Right lobe of liver (tissue), 6 donors: ENCODE measurements around the gene MAML3. TPM values are rescaled to one million over a fixed set of nuclear protein-coding genes. Genes with fewer than 3 reads are reported as not detected.

Experiments used
- ATAC-seq, 4 donors: fragments of 200-7000 bp; cut with Tn5 transposase; one replicate each; pipeline ENCODE4 v1.9.1; 2020; ENCODE audit warnings: mild to moderate bottlenecking in 4 of 4, moderate library complexity in 4 of 4
- DNase-seq, 3 donors: peaks; one replicate each; pipeline ENCODE4 v3.0.0-alpha.2; 2020
- H3K27ac ChIP-seq, 3 donors: fragments of 200-600 bp; one replicate each; pipeline ENCODE4 v1.8.0; 2022
- H3K27me3 ChIP-seq, 2 donors: fragments of 200-600 bp; one replicate each; pipeline ENCODE4 v1.8.0; 2022
- H3K36me3 ChIP-seq, 4 donors: fragments of 200-600 bp; sonication (generic) in 1 of 4; one replicate each; pipeline versions ENCODE4 v1.5.1 to v1.8.0; 2017 to 2022; ENCODE audit warnings: control low read depth in 1 of 4
- H3K4me1 ChIP-seq, 4 donors: fragments of 200-600 bp; sonication (generic) in 1 of 4; one replicate each; pipeline versions ENCODE4 v1.5.1 to v1.8.0; 2017 to 2022; ENCODE audit warnings: control low read depth in 1 of 4
- H3K4me3 ChIP-seq, 3 donors: fragments of 200-600 bp; one replicate each; pipeline ENCODE4 v1.8.0; 2022
- H3K9me3 ChIP-seq, 4 donors: fragments of 200-600 bp; sonication (generic) in 1 of 4; one replicate each; pipeline versions ENCODE4 v1.5.1 to v1.8.0; 2017 to 2022; ENCODE audit warnings: control low read depth in 1 of 4
- POLR2A ChIP-seq: fragments of 450-650 bp; IDR thresholded peaks from one replicate; pipeline ENCODE4 v1.6.1; 2017; ENCODE audit warnings: antibody characterized with exemption, mild to moderate bottlenecking
- WGBS: methylation state at CpG from one replicate; pipeline ENCODE4 v1.1.6; 2018; ENCODE audit warnings: low coverage, low lambda C conversion rate; ENCODE audit not compliant: insufficient coverage; ENCODE audit errors: missing lambda C conversion rate; 5-methylcytosine and 5-hydroxymethylcytosine counted together
- intact Hi-C, 2 donors: fragments of 100-400 bp; cut with DNase I; formaldehyde crosslinking; loops; one replicate each; pipeline versions ENCODE4 v1.11.2 to v1.14.1; 2022
- total RNA-seq, 6 experiments: library from RNA; depleted of rRNA in 2 of 6; stranded (reverse); fragments of >200 nt in 2 of 6; fragmentation: NEBNext Ultra II Directional in 3 of 6; extraction: Animal tissue kit (Norgen Biotek cat#: 25700) in 3 of 6; gene quantifications; one replicate each; pipeline versions ENCODE4 v1.1.0 to v1.2.4, GENCODE V29; 2016 to 2023
- TF ChIP-seq, protein P1 (sequence below), 4 donors: fragments of 200-600 bp in 3 of 4; fragments of 450-650 bp in 1 of 4; IDR thresholded peaks; one replicate each; pipeline versions ENCODE4 v1.5.1 to v1.8.0; 2016 to 2022; ENCODE audit warnings: antibody characterized with exemption in 4 of 4, mild to moderate bottlenecking in 2 of 4
- donor health status: DM: no; HTN: yes; CAD: no.
- donor health status: DM: no; HTN: no; CAD: no.
- donor health status: DM: no; HTN: no; CAD: no.
- donor health status: DM: no; HTN: yes; CAD: no.
- donor health status: DM: no; HTN: yes; CAD: no.

Gene MAML3
- total RNA-seq, 6 experiments from 2014 or later: 2.6 to 7.8 (median 5.0) TPM

DNA sequence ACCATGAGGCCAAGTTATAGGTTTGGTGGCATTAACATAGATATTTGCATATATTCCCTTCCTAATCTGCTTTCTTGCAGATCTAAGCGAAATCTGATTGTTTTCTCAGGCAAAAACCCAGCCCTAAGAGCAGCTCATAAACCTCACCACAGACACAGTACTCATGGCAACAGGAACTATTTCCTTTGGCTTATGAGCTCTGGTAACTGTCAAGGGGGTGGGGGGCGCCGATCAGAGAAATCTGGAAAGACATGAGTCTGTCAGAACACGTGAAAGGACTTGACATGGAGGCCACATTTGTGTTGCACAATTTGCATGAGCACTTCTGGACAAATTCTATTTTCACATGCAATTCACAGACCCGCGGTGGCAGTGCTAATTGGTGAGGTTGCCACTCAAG lies 404.6 kb downstream of the MAML3 start:
- ATAC-seq (no peak), DNase-seq (no peak)
- TF ChIP-seq, protein P1, sequence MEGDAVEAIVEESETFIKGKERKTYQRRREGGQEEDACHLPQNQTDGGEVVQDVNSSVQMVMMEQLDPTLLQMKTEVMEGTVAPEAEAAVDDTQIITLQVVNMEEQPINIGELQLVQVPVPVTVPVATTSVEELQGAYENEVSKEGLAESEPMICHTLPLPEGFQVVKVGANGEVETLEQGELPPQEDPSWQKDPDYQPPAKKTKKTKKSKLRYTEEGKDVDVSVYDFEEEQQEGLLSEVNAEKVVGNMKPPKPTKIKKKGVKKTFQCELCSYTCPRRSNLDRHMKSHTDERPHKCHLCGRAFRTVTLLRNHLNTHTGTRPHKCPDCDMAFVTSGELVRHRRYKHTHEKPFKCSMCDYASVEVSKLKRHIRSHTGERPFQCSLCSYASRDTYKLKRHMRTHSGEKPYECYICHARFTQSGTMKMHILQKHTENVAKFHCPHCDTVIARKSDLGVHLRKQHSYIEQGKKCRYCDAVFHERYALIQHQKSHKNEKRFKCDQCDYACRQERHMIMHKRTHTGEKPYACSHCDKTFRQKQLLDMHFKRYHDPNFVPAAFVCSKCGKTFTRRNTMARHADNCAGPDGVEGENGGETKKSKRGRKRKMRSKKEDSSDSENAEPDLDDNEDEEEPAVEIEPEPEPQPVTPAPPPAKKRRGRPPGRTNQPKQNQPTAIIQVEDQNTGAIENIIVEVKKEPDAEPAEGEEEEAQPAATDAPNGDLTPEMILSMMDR (IDR thresholded peaks at IDR 0.05): no peak
- TF ChIP-seq POLR2A: no peak
- Histone ChIP-seq H3K36me3 (no peaks in the 10 kb centered on the region), H3K27me3 (no peaks in the 10 kb centered on the region), H3K4me1 (no peaks in the 10 kb centered on the region), H3K9me3 (no peaks in the 10 kb centered on the region), H3K4me3 (no peak overlapping the region), H3K27ac (no peak overlapping the region)
- WGBS: 72% methylated on average over 6 of the region's 6 CpGs
- intact Hi-C loops: loop anchor here in 1 of 2 donors (10.0 kb wide), 1 partner anchor 95 kb away; no protein-coding TSS in a partner anchor

DNA sequence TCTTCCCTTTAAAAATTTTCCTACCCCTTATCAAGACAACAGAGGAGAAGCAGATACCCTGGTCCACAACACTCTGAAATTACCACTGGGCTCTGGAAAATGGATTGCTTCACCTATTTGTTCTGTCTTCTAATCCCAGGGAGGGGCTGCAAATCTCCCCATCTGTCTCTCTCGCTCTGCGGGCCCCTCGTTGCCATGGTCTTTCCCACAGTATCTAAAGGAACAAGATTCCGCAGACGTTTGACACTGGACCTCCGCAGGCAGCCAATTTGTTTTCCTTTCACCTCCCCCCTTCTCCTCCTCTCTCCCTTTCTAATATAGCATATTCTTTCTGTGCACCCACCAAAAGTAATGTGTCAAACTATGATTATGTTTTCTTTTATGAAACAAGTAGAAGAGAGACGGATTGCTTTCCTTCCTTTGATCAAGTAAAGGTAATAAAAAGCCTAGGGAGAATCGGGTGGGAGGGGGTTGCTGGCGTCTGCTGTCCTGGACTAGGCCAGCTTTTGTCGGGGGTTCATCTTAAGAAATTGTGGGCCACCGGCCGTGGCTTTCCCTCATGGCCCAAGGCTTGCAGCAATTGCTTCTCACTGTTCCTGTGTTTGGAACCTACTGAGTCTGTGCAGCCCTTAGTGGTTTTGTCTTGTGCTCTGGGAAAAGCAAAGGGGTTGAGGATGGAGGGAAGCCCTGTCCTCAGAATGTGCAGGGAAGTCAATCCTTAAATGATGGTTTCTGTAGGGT lies 407.4 kb downstream of the MAML3 start:
- DNase-seq: no peak
- Histone ChIP-seq H3K36me3 (no peaks in the 10 kb centered on the region), H3K4me3 (no peak overlapping the region), H3K4me1 (no peaks in the 10 kb centered on the region), H3K9me3 (no peaks in the 10 kb centered on the region), H3K27ac (no peak overlapping the region), H3K27me3 (no peaks in the 10 kb centered on the region)
- TF ChIP-seq, protein P1 (IDR thresholded peaks at IDR 0.05): no peak
- no peak for TF ChIP-seq POLR2A
- no peak for ATAC-seq
- intact Hi-C loops: loop anchor here in 1 of 2 donors (10.0 kb wide), 1 partner anchor 92 kb away; no protein-coding TSS in a partner anchor
- 84% methylated on average over 9 of the region's 12 CpGs for WGBS

DNA sequence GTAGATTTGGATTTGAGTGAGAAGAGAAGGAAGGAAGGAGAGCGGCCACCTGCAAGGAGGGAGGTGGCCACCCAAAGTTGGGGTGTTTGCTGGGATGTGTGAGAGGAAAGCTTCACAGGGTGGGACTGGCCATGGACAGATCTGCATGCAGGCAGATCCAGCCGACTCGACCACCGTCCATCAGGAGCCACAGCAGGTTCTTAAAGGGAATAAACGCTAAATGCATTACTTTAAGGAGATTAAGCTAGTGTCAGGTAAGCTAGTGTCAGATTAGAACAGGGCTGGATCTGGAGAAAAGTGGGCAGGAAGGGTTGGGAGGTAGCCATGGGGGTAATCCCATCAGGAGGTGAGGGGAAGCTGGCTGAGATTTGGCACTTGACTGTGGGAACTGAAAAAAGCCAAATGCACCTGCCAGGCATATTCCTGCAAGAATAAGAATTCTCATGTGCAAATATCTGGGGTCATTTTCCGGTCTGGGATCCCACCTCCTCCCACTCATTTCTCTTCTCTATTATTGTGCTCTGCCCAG lies 408.8 kb downstream of the MAML3 start:
- no peak overlapping the region for H3K4me3 ChIP-seq
- H3K4me1 ChIP-seq: peaks cover 0 to 9% (median 4%) of the 10 kb centered on the region in 4 donors
- 92% methylated on average over 6 of the region's 6 CpGs for WGBS
- intact Hi-C loops: loop anchor here in 1 of 2 donors (10.0 kb wide), 1 partner anchor 90 kb away; no protein-coding TSS in a partner anchor
- H3K36me3 ChIP-seq: no peaks in the 10 kb centered on the region
- H3K27me3 ChIP-seq: no peaks in the 10 kb centered on the region
- TF ChIP-seq, protein P1 (IDR thresholded peaks at IDR 0.05): no peak
- TF ChIP-seq POLR2A: no peak
- DNase-seq (no peak), ATAC-seq (no peak)
- H3K9me3 ChIP-seq: no peaks in the 10 kb centered on the region
- no peak overlapping the region for H3K27ac ChIP-seq

DNA sequence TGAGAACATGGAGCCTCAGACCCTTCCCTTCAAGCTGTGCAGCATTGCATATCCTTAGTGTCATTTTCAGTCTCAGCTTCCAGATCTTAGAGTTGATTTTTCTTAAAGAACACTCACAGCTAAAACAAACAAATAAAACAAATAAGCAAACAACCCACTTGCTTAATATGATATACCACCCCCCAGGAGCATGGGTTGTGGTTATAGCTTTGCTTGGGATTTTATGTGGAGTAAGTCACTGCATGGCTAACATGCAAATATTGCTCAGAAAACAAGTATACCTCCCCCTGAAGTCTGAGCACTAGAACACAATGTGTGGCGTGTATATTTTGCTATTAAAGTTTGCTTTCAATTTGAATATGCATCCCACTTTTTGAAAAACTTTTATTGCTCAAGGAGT lies 409.8 kb downstream of the MAML3 start:
- no peak for DNase-seq
- no peak for ATAC-seq
- TF ChIP-seq, protein P1 (IDR thresholded peaks at IDR 0.05): no peak
- no peak for TF ChIP-seq POLR2A
- Histone ChIP-seq H3K27ac (no peak overlapping the region), H3K4me1 (peaks cover 0 to 14% (median 6%) of the 10 kb centered on the region in 4 donors), H3K4me3 (no peak overlapping the region), H3K27me3 (no peaks in the 10 kb centered on the region), H3K36me3 (no peaks in the 10 kb centered on the region), H3K9me3 (no peaks in the 10 kb centered on the region)
- intact Hi-C loops: loop anchor here in 1 of 2 donors (10.0 kb wide), 1 partner anchor 89 kb away; no protein-coding TSS in a partner anchor
- WGBS: 100% methylated on average over 1 of the region's 1 CpG
